OCI-LY3 (cell line): ENCODE data around the gene NT5DC1.
"Not testable (repeated sequence)": the region's sequence is repeated elsewhere in the genome, so short reads cannot be mapped to it uniquely, and the experiment has no call there.

Source experiments
- H2AFZ ChIP-seq: fragments of 200-600, 300-600 bp; shearing (Covaris generic); 2 replicates; pipeline ENCODE4 v1.6.0; 2014; ENCODE audit warnings: antibody characterized with exemption, low read depth, low read length
- H3K27ac ChIP-seq: fragments of 200-600, 300-600 bp; sonication (generic); 2 replicates; pipeline ENCODE4 v1.5.1; 2014; ENCODE audit warnings: mild to moderate bottlenecking, low read length, moderate library complexity, mixed read lengths
- H3K27me3 ChIP-seq: fragments of 200-600, 300-600 bp; sonication (generic); 2 replicates; pipeline ENCODE4 v1.6.1; 2014; ENCODE audit warnings: low read depth, low read length, mixed read lengths
- H3K36me3 ChIP-seq: fragments of 200-600, 300-600 bp; sonication (generic); replicated peaks from 2 replicates; pipeline ENCODE3; 2014; ENCODE audit warnings: low read depth, low read length, mixed read lengths
- H3K4me1 ChIP-seq: fragments of 300-600, 200-600 bp; sonication (generic); 2 replicates; pipeline ENCODE4 v1.6.1; 2014; ENCODE audit warnings: low read length, mixed read lengths
- H3K4me2 ChIP-seq: fragments of 200-600, 300-600 bp; sonication (generic); 2 replicates; pipeline ENCODE4 v1.6.1; 2014; ENCODE audit warnings: low read length, mixed read lengths
- H3K4me3 ChIP-seq: fragments of 300-600, 200-600 bp; sonication (generic); 2 replicates; pipeline ENCODE4 v1.5.1; 2014; ENCODE audit warnings: antibody characterized with exemption, mild to moderate bottlenecking, low read length, moderate library complexity
- H3K79me2 ChIP-seq: fragments of 300-600, 200-600 bp; shearing (Covaris generic); 2 replicates; pipeline ENCODE4 v1.6.1; 2014; ENCODE audit warnings: mild to moderate bottlenecking, low read length, mixed read lengths
- H3K9ac ChIP-seq: fragments of 300-600, 200-600 bp; shearing (Covaris generic); 2 replicates; pipeline ENCODE4 v1.6.0; 2014; ENCODE audit warnings: mild to moderate bottlenecking, low read length, moderate library complexity
- H3K9me3 ChIP-seq: fragments of 200-600, 300-600 bp; shearing (Covaris generic); 2 replicates; pipeline ENCODE4 v1.6.1; 2014; ENCODE audit warnings: low read length, mixed read lengths; ENCODE audit not compliant: insufficient read depth
- H4K20me1 ChIP-seq: fragments of 200-600, 300-600 bp; sonication (generic); 2 replicates; pipeline ENCODE4 v1.6.1; 2016; ENCODE audit warnings: low read length, mixed read lengths; ENCODE audit not compliant: insufficient read depth
- EZH2phosphoT487 ChIP-seq: fragments of 200-600 bp; shearing (Covaris generic); IDR thresholded peaks from 2 replicates; pipeline ENCODE4 v1.6.1; 2018; ENCODE audit warnings: antibody characterized with exemption, mixed run types, low read depth
- TF ChIP-seq, protein P1 (sequence below): fragments of 200-600, 300-600 bp; sonication (generic); IDR thresholded peaks from 2 replicates; pipeline ENCODE4 v1.5.1; 2014; ENCODE audit warnings: antibody characterized with exemption, low read length, low read depth

The NT5DC1 gene

DNA sequence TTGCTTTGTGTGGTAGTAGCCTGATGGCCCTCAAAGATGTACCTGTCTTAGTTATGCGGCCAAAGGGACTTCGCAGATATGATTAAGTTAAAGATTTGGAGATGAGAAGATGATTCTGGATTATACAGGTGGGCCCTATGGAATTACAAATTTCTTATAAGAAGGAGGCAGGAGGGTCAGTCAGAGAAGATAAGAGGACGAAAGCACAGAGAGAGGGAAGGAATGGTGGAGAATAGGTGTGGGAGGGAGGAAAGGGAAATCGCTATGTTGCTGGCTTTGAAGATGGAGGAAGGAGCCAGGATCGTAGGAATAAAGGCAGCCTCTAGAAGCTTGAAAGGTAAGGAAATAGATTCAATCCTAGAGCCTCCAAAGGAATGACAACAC is 180.3 kb downstream of the NT5DC1 start:
- H3K36me3 ChIP-seq = peaks cover 8% of the 10 kb centered on the region
- H3K4me1 ChIP-seq = peaks cover 54% of the 10 kb centered on the region
- H3K27ac ChIP-seq = no peak overlapping the region
- H3K9ac ChIP-seq = peak overlapping the region; percentile 29
- 0 out of 2 replicates have a peak overlapping the region, but pooled peaks have one; percentile 93 for H2AFZ ChIP-seq
- peaks cover 33% of the 10 kb centered on the region for H3K79me2 ChIP-seq
- no peaks in the 10 kb centered on the region for H3K27me3 ChIP-seq
- H4K20me1 ChIP-seq = peaks cover 7% of the 10 kb centered on the region
- peak overlapping the region; percentile 76 for H3K4me2 ChIP-seq
- no peaks in the 10 kb centered on the region for H3K9me3 ChIP-seq
- H3K4me3 ChIP-seq = peak overlapping the region; percentile 94
- no peak for TF ChIP-seq EZH2phosphoT487
- TF ChIP-seq, protein P1, sequence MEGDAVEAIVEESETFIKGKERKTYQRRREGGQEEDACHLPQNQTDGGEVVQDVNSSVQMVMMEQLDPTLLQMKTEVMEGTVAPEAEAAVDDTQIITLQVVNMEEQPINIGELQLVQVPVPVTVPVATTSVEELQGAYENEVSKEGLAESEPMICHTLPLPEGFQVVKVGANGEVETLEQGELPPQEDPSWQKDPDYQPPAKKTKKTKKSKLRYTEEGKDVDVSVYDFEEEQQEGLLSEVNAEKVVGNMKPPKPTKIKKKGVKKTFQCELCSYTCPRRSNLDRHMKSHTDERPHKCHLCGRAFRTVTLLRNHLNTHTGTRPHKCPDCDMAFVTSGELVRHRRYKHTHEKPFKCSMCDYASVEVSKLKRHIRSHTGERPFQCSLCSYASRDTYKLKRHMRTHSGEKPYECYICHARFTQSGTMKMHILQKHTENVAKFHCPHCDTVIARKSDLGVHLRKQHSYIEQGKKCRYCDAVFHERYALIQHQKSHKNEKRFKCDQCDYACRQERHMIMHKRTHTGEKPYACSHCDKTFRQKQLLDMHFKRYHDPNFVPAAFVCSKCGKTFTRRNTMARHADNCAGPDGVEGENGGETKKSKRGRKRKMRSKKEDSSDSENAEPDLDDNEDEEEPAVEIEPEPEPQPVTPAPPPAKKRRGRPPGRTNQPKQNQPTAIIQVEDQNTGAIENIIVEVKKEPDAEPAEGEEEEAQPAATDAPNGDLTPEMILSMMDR = no peak

DNA sequence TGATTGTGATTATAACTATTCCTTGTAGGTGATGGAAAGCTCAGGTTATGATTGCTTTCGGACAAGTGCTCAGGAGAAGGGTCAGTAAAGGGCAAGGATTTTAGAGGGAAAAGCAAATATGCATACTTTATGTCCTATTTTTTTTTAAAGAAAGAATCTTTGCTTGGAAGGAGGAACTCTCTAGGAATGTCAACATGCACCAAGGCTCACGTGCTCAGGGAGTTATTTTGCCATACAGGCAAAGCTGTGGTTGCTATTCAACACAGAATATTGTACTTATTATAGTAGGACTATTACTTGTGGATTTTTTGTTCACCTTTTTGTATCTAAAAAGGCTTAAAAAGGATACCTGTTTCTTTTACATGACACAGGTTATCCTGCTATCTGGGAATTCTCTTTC is 182.0 kb downstream of the NT5DC1 start:
- TF ChIP-seq EZH2phosphoT487 = no peak
- TF ChIP-seq, protein P1 = no peak
- no peaks in the 10 kb centered on the region for H4K20me1 ChIP-seq
- no peak overlapping the region for H3K9ac ChIP-seq
- H3K27me3 ChIP-seq = no peaks in the 10 kb centered on the region
- H3K4me2 ChIP-seq = peak overlapping the region; percentile 76; the same call in 1 of the 2 replicates
- H3K36me3 ChIP-seq = peaks cover 8% of the 10 kb centered on the region
- no peaks in the 10 kb centered on the region for H3K9me3 ChIP-seq
- no peak overlapping the region for H2AFZ ChIP-seq
- no peak overlapping the region for H3K4me3 ChIP-seq
- H3K4me1 ChIP-seq = peaks cover 44% of the 10 kb centered on the region
- H3K27ac ChIP-seq = no peak overlapping the region
- H3K79me2 ChIP-seq = peaks cover 19% of the 10 kb centered on the region

DNA sequence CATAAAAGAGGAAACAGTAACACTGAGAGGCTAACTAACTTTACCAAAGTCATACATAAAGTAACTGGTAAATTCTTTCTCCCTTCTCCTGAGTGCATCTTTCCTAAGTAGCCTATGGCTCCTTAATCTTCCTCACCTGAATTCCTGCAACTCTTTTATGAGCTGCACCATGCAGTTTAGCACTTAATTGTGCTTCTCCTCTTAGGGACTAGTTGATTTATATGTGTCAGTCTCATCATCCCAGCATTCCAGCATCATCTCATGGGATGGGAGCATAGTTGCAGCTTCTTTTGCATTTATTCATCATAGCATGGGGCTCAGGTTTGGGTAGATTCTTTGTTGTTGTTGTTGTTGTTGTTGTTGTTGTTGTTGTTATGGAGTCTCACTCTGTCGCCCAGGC is 182.5 kb downstream of the NT5DC1 start:
- H3K4me2 ChIP-seq = peak overlapping the region; percentile 51

DNA sequence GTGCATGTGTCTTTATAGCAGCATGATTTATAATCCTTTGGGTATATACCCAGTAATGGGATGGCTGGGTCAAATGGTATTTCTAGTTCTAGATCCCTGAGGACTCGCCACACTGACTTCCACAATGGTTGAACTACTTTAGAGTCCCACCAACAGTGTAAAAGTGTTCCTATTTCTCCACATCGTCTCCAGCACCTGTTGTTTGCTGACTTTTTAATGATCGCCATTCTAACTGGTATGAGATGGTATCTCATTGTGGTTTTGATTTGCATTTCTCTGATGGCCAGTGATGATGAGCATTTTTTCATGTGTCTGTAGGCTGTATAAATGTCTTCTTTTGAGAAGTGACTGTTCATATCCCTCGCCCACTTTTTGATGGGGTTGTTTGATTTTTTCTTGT is 184.3 kb downstream of the NT5DC1 start:
- H2AFZ ChIP-seq, H3K27ac ChIP-seq, H3K79me2 ChIP-seq, H3K4me3 ChIP-seq, H4K20me1 ChIP-seq, H3K9ac ChIP-seq, H3K36me3 ChIP-seq, H3K27me3 ChIP-seq, H3K9me3 ChIP-seq, H3K4me2 ChIP-seq: not testable (repeated sequence)
- H3K4me1 ChIP-seq = peaks cover 46% of the 10 kb centered on the region

More for the DNA sequence above, 182.5 kb downstream of the NT5DC1 start:
- Histone ChIP-seq H3K36me3 (peaks cover 5% of the 10 kb centered on the region), H3K4me3 (no peak overlapping the region), H4K20me1 (no peaks in the 10 kb centered on the region), H3K9ac (no peak overlapping the region), H3K4me1 (peaks cover 45% of the 10 kb centered on the region), H3K27ac (no peak overlapping the region), H2AFZ (no peak overlapping the region), H3K27me3 (no peaks in the 10 kb centered on the region), H3K9me3 (no peaks in the 10 kb centered on the region), H3K79me2 (peaks cover 14% of the 10 kb centered on the region)
- TF ChIP-seq, protein P1 = no peak
- no peak for TF ChIP-seq EZH2phosphoT487
